ENCODE measurements around the gene PRKACA.
A peak's percentile ranks its signal among the peaks of the same experiment; 100 is the strongest.
"Not testable (repeated sequence)": the region's sequence is repeated elsewhere in the genome, so short reads cannot be mapped to it uniquely, and the experiment has no call there.

The PRKACA gene

DNA sequence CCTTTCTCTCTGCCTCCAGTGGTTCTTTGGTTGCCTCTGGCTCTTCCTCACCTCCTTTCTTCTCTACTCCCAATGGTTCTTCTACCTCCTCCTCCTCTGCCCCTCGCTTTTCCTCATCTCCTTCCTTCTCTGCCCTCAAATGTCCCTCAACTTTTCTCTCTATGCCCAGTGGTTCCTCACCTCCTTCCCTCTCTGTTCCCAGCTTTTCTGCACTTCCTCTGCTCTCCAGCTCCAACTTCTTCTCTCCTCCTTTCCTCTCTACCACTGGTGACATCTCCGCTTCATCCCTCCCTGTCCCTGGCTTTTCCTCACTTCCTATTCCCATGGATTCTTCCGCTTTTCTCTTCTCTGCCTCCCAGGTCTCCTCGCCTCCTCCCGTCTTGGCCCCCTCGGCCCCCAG lies 63.5 kb downstream of the PRKACA start:
- 90 to 94% methylated on average over 6 of the region's 6 CpGs for WGBS, 2 experiments (ENCODE audit: insufficient coverage in 2 of 2)
- H3K9me3 ChIP-seq (ENCODE audit: control insufficient read depth, low read length), result no peaks in the 10 kb centered on the region
- no peak overlapping the region for H3K27ac ChIP-seq (ENCODE audit: low read depth, low read length, severe bottlenecking)
- peaks cover 7% of the 10 kb centered on the region for H3K4me1 ChIP-seq (ENCODE audit: control insufficient read depth, insufficient read depth, low read length, poor library complexity, severe bottlenecking)
- no peak overlapping the region for H3K4me3 ChIP-seq (ENCODE audit: extremely low read depth, insufficient read depth, low read length, poor library complexity, severe bottlenecking)
- H3K36me3 ChIP-seq (ENCODE audit: control insufficient read depth, insufficient read depth, low read length), result peaks cover 10% of the 10 kb centered on the region

GRCh38 chr19:14053500-14053899 lies 64.1 kb downstream of the PRKACA start:
- Histone ChIP-seq H3K27ac (ENCODE audit: low read depth, low read length, severe bottlenecking) (no peak overlapping the region), H3K36me3 (ENCODE audit: control insufficient read depth, insufficient read depth, low read length) (peaks cover 16% of the 10 kb centered on the region), H3K9me3 (ENCODE audit: control insufficient read depth, low read length) (peaks cover 3% of the 10 kb centered on the region), H3K4me1 (ENCODE audit: control insufficient read depth, insufficient read depth, low read length, poor library complexity, severe bottlenecking) (peaks cover 7% of the 10 kb centered on the region), H3K4me3 (ENCODE audit: extremely low read depth, insufficient read depth, low read length, poor library complexity, severe bottlenecking) (no peak overlapping the region)
- WGBS, 2 experiments (ENCODE audit: insufficient coverage in 2 of 2), result 96% methylated on average over 11 of the region's 11 CpGs

- WGBS, 2 experiments (ENCODE audit: insufficient coverage in 2 of 2), result 93 to 96% methylated on average over 2 to 3 of the region's 3 CpGs
- peaks cover 20% of the 10 kb centered on the region for H3K36me3 ChIP-seq (ENCODE audit: control insufficient read depth, insufficient read depth, low read length)
- H3K9me3 ChIP-seq (ENCODE audit: control insufficient read depth, low read length), result peaks cover 6% of the 10 kb centered on the region
- peaks cover 4% of the 10 kb centered on the region for H3K4me1 ChIP-seq (ENCODE audit: control insufficient read depth, insufficient read depth, low read length, poor library complexity, severe bottlenecking)
- no peak overlapping the region for H3K4me3 ChIP-seq (ENCODE audit: extremely low read depth, insufficient read depth, low read length, poor library complexity, severe bottlenecking)
- H3K27ac ChIP-seq (ENCODE audit: low read depth, low read length, severe bottlenecking), result no peak overlapping the region
These were observed 64.5 kb downstream of the PRKACA start for GRCh38 chr19:14053032-14053431.

DNA sequence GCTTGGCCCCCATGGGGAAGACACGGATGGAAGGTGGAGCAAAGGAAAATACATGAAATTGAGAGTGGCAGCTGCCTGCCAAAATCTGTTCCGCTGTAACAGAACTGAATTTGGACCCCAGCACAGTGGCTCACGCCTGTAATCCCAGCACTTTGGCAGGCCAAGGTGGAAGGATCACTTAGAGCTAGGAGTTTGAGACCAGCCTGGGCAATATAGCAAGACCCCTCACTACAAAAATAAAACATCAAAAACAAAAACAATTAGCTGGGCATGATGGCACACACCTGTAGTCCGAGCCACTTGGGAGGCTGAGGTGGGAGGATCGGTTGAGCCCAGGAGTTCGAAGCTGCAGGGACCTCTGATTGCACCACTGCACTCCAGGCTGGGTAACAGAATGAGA lies 65.1 kb downstream of the PRKACA start:
- WGBS, 2 experiments (ENCODE audit: insufficient coverage in 2 of 2), result 89 to 94% methylated on average over 2 to 6 of the region's 6 CpGs

GRCh38 chr19:14051980-14052379 lies 65.6 kb downstream of the PRKACA start:
- Histone ChIP-seq H3K9me3 (ENCODE audit: control insufficient read depth, low read length) (peaks cover 6% of the 10 kb centered on the region), H3K4me1 (ENCODE audit: control insufficient read depth, insufficient read depth, low read length, poor library complexity, severe bottlenecking) (no peaks in the 10 kb centered on the region), H3K4me3 (ENCODE audit: extremely low read depth, insufficient read depth, low read length, poor library complexity, severe bottlenecking) (no peak overlapping the region), H3K27ac (ENCODE audit: low read depth, low read length, severe bottlenecking) (no peak overlapping the region), H3K36me3 (ENCODE audit: control insufficient read depth, insufficient read depth, low read length) (peaks cover 20% of the 10 kb centered on the region)
- 81 to 92% methylated on average over 6 to 7 of the region's 9 CpGs for WGBS, 2 experiments (ENCODE audit: insufficient coverage in 2 of 2)

More for the DNA sequence above, 65.1 kb downstream of the PRKACA start:
- Histone ChIP-seq H3K36me3 (ENCODE audit: control insufficient read depth, insufficient read depth, low read length) (peaks cover 20% of the 10 kb centered on the region), H3K4me1 (ENCODE audit: control insufficient read depth, insufficient read depth, low read length, poor library complexity, severe bottlenecking) (no peaks in the 10 kb centered on the region), H3K9me3 (ENCODE audit: control insufficient read depth, low read length) (peaks cover 6% of the 10 kb centered on the region), H3K27ac (ENCODE audit: low read depth, low read length, severe bottlenecking) (no peak overlapping the region), H3K4me3 (ENCODE audit: extremely low read depth, insufficient read depth, low read length, poor library complexity, severe bottlenecking) (no peak overlapping the region)

DNA sequence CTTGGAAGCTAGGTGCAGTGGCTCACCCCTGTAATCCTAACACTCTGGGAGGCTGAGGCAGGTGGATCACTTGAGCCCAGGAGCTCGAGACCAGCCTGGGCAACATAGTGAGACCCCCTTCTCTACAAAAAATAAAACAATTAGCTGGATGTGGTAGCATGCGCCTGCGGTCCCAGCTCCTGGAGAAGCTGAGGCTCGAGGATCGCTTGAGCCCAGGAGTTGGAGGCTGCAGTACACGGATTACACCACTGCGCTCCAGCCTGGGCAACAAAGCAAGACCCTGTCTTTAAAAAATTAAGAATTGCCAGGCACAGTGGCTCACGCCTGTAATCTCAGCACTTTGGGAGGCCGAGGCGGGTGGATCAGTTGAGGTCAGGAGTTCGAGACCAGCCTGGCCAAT lies 66.6 kb downstream of the PRKACA start:
- not testable (repeated sequence) for H3K9me3 ChIP-seq (ENCODE audit: control insufficient read depth, low read length); H3K27ac ChIP-seq (ENCODE audit: low read depth, low read length, severe bottlenecking); H3K4me3 ChIP-seq (ENCODE audit: extremely low read depth, insufficient read depth, low read length, poor library complexity, severe bottlenecking); H3K4me1 ChIP-seq (ENCODE audit: control insufficient read depth, insufficient read depth, low read length, poor library complexity, severe bottlenecking)
- 88 to 99% methylated on average over 8 to 9 of the region's 11 CpGs for WGBS, 2 experiments (ENCODE audit: insufficient coverage in 2 of 2)
- H3K36me3 ChIP-seq (ENCODE audit: control insufficient read depth, insufficient read depth, low read length), result peaks cover 20% of the 10 kb centered on the region

DNA sequence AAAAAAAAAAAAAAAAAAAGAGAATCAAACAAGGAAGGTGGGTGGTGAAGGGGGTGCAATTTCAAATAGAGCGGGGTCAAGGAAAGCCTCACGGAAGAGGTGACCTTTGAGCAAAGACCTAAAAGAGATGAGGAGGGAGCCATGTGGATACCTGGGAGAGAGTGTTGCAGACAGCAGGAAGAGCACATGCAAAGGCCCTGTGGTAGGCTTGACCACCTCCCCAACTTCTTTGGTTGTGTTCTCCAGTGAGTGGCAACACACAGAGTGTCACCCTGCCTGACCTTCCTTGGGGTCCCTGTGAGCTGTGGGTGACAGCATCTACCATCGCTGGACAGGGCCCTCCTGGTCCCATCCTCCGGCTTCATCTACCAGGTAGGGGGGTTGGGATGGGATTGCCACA lies 67.0 kb downstream of the PRKACA start:
- no peak overlapping the region for H3K4me3 ChIP-seq (ENCODE audit: extremely low read depth, insufficient read depth, low read length, poor library complexity, severe bottlenecking)
- H3K27ac ChIP-seq (ENCODE audit: low read depth, low read length, severe bottlenecking), result no peak overlapping the region
- WGBS, 2 experiments (ENCODE audit: insufficient coverage in 2 of 2), result 94 to 98% methylated on average over 3 to 4 of the region's 4 CpGs
- H3K4me1 ChIP-seq (ENCODE audit: control insufficient read depth, insufficient read depth, low read length, poor library complexity, severe bottlenecking), result no peaks in the 10 kb centered on the region
- H3K9me3 ChIP-seq (ENCODE audit: control insufficient read depth, low read length), result peaks cover 6% of the 10 kb centered on the region
- H3K36me3 ChIP-seq (ENCODE audit: control insufficient read depth, insufficient read depth, low read length), result peaks cover 20% of the 10 kb centered on the region

- Histone ChIP-seq H3K9me3 (ENCODE audit: control insufficient read depth, low read length) (peaks cover 6% of the 10 kb centered on the region), H3K36me3 (ENCODE audit: control insufficient read depth, insufficient read depth, low read length) (peaks cover 20% of the 10 kb centered on the region), H3K4me1 (ENCODE audit: control insufficient read depth, insufficient read depth, low read length, poor library complexity, severe bottlenecking) (no peaks in the 10 kb centered on the region), H3K4me3 (ENCODE audit: extremely low read depth, insufficient read depth, low read length, poor library complexity, severe bottlenecking) (no peak overlapping the region), H3K27ac (ENCODE audit: low read depth, low read length, severe bottlenecking) (no peak overlapping the region)
- WGBS, 2 experiments (ENCODE audit: insufficient coverage in 2 of 2), result 45 to 70% methylated on average over 2 to 4 of the region's 8 CpGs
These were observed 69.0 kb downstream of the PRKACA start for GRCh38 chr19:14048443-14049153.

- H3K36me3 ChIP-seq (ENCODE audit: control insufficient read depth, insufficient read depth, low read length), result peaks cover 16% of the 10 kb centered on the region
- not testable (repeated sequence) for H3K9me3 ChIP-seq (ENCODE audit: control insufficient read depth, low read length); H3K27ac ChIP-seq (ENCODE audit: low read depth, low read length, severe bottlenecking); H3K4me1 ChIP-seq (ENCODE audit: control insufficient read depth, insufficient read depth, low read length, poor library complexity, severe bottlenecking); H3K4me3 ChIP-seq (ENCODE audit: extremely low read depth, insufficient read depth, low read length, poor library complexity, severe bottlenecking)
- 99 to 100% methylated on average over 5 to 8 of the region's 10 CpGs for WGBS, 2 experiments (ENCODE audit: insufficient coverage in 2 of 2)
These were observed 69.7 kb downstream of the PRKACA start for GRCh38 chr19:14047866-14048265.

GRCh38 chr19:14042659-14043608 lies 74.6 kb downstream of the PRKACA start:
- H3K4me3 ChIP-seq (ENCODE audit: extremely low read depth, insufficient read depth, low read length, poor library complexity, severe bottlenecking); H3K9me3 ChIP-seq (ENCODE audit: control insufficient read depth, low read length); H3K36me3 ChIP-seq (ENCODE audit: control insufficient read depth, insufficient read depth, low read length); H3K4me1 ChIP-seq (ENCODE audit: control insufficient read depth, insufficient read depth, low read length, poor library complexity, severe bottlenecking): not testable (repeated sequence)
- H3K27ac ChIP-seq (ENCODE audit: low read depth, low read length, severe bottlenecking), result peak overlapping the region; percentile 88
- 70 to 72% methylated on average over 9 to 13 of the region's 19 CpGs for WGBS, 2 experiments (ENCODE audit: insufficient coverage in 2 of 2)

Data from mesodermal cell (in vitro differentiated cells).